ENCODE results near the gene TPSG1.

The TPSG1 gene

DNA sequence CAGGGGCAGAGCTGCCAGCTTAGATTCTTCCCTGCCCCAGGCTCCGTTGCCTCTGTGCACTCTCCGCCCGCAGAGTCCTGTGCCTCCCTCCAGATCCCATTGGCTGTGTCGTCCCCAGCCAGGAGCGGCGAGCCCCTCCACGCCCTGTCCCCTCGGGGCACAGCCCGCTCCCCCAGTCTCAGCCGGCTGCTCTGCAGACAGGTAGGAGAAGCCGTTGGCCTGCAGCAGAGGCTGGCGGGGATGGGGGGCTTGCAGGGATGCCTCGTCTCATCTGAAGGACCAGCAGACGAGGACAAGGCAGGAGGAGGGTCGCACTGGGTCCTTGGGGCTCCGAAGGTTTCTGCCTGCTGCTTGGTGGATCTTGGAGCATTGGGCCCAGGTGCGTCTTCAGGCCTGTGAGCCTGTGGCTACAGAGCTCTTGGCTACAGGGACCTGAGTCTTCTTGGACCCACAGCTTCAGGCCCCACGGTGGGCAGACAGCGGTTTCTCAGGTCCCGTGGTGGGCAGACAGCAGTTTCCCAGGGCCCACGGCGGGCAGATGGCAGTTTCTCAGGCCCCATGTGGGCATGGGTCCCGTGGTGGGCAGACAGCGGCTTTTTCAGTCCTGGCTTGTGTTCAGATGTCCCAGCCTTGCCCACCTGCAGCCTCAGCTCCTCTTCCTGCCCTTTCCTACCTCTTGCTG, 6.0 kb downstream of the TPSG1 start:
- Histone ChIP-seq H3K27me3 (ENCODE audit: low read length) (no peaks in the 10 kb centered on the region), H3K9me3 (ENCODE audit: insufficient read depth, low read length) (no peaks in the 10 kb centered on the region), H3K4me2 (ENCODE audit: low read depth, low read length, poor library complexity, severe bottlenecking) (no peak overlapping the region), H4K20me1 (ENCODE audit: low read depth, low read length) (no peaks in the 10 kb centered on the region), H3K27ac (ENCODE audit: low read depth, low read length) (no peak overlapping the region), H3K4me3 (ENCODE audit: insufficient read depth, low read length, poor library complexity, severe bottlenecking) (no peak overlapping the region), H3F3A (ENCODE audit: insufficient read depth) (no peaks in the 10 kb centered on the region), H3K36me3 (ENCODE audit: low read length) (no peaks in the 10 kb centered on the region), H3K9ac (ENCODE audit: low read length) (no peak overlapping the region), H3K9me2 (replicated peaks; ENCODE audit: insufficient read depth, low read length) (no peaks in the 10 kb centered on the region), H2AFZ (ENCODE audit: low read depth, low read length, severe bottlenecking) (no peak overlapping the region), H3K79me2 (ENCODE audit: insufficient read depth, low read length) (no peaks in the 10 kb centered on the region)
- no peak for TF ChIP-seq EZH2phosphoT487 (conservative IDR thresholded peaks at IDR 0.05; ENCODE audit: low read length)
- TF ChIP-seq, protein P1, sequence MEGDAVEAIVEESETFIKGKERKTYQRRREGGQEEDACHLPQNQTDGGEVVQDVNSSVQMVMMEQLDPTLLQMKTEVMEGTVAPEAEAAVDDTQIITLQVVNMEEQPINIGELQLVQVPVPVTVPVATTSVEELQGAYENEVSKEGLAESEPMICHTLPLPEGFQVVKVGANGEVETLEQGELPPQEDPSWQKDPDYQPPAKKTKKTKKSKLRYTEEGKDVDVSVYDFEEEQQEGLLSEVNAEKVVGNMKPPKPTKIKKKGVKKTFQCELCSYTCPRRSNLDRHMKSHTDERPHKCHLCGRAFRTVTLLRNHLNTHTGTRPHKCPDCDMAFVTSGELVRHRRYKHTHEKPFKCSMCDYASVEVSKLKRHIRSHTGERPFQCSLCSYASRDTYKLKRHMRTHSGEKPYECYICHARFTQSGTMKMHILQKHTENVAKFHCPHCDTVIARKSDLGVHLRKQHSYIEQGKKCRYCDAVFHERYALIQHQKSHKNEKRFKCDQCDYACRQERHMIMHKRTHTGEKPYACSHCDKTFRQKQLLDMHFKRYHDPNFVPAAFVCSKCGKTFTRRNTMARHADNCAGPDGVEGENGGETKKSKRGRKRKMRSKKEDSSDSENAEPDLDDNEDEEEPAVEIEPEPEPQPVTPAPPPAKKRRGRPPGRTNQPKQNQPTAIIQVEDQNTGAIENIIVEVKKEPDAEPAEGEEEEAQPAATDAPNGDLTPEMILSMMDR (IDR thresholded peaks at IDR 0.05; ENCODE audit: insufficient read depth, low read length, poor library complexity, severe bottlenecking), result no peak

DNA sequence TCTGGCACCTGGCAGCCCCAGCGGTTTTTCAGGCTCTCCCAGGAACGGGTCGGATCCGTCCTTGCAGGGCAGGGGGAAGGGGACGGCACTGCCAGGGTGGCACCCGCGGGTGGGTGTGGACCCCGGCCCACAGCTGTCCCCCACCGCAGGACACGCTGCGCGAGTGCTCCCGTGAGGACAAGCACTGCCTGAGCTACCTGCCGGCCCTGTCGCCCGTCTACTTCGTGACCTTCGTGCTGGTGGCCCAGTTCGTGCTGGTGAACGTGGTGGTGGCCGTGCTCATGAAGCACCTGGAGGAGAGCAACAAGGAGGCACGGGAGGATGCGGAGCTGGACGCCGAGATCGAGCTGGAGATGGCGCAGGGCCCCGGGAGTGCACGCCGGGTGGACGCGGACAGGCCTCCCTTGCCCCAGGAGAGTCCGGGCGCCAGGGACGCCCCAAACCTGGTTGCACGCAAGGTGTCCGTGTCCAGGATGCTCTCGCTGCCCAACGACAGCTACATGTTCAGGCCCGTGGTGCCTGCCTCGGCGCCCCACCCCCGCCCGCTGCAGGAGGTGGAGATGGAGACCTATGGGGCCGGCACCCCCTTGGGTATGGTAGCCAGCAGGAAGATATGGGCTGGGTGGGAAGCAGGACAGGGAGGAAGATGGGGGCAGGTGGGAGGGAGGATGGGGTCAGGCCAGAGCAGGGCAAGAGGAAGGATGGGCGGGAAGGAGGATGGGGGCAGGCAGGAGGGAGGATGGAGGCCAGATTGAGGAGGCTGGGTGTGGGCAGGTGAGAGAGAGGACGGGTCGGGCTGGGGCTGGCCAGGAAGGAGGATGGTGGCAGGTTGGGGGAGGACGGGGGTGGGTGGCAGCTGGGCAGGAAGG, 6.8 kb downstream of the TPSG1 start:
- no peak overlapping the region for H3K4me2 ChIP-seq (ENCODE audit: low read depth, low read length, poor library complexity, severe bottlenecking)
- H4K20me1 ChIP-seq (ENCODE audit: low read depth, low read length), result no peaks in the 10 kb centered on the region
- H3K79me2 ChIP-seq (ENCODE audit: insufficient read depth, low read length), result no peaks in the 10 kb centered on the region
- no peaks in the 10 kb centered on the region for H3K36me3 ChIP-seq (ENCODE audit: low read length)
- no peaks in the 10 kb centered on the region for H3K27me3 ChIP-seq (ENCODE audit: low read length)
- TF ChIP-seq, protein P1 (IDR thresholded peaks at IDR 0.05; ENCODE audit: insufficient read depth, low read length, poor library complexity, severe bottlenecking), result no peak
- no peak for TF ChIP-seq EZH2phosphoT487 (conservative IDR thresholded peaks at IDR 0.05; ENCODE audit: low read length)
- H2AFZ ChIP-seq (ENCODE audit: low read depth, low read length, severe bottlenecking), result no peak overlapping the region
- no peak overlapping the region for H3K4me3 ChIP-seq (ENCODE audit: insufficient read depth, low read length, poor library complexity, severe bottlenecking)
- H3K9me2 ChIP-seq (replicated peaks; ENCODE audit: insufficient read depth, low read length), result no peaks in the 10 kb centered on the region
- no peaks in the 10 kb centered on the region for H3K9me3 ChIP-seq (ENCODE audit: insufficient read depth, low read length)
- no peak overlapping the region for H3K9ac ChIP-seq (ENCODE audit: low read length)
- no peaks in the 10 kb centered on the region for H3F3A ChIP-seq (ENCODE audit: insufficient read depth)
- no peak overlapping the region for H3K27ac ChIP-seq (ENCODE audit: low read depth, low read length)

DNA sequence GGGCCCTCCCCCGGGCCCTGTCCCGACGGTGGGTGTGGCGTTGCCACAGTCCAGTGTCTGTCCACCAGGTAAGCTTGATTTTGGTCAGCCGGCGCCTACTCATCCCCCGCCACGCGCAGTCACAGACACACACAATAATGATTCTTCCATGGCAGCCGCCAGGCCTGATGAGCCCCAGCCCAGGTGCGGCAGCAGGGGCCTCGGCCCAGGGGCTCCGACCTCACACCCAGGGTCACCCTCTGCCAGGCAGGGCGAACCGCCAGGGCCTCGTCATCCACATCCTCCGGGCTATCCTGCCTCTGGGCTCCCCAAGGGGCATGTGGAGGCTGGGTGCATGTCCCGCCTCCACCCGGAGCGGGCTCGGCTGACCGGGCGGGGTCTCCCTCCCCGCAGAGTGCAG, 7.5 kb downstream of the TPSG1 start:
- Histone ChIP-seq H4K20me1 (ENCODE audit: low read depth, low read length) (no peaks in the 10 kb centered on the region), H3K4me2 (ENCODE audit: low read depth, low read length, poor library complexity, severe bottlenecking) (no peak overlapping the region), H3K27ac (ENCODE audit: low read depth, low read length) (no peak overlapping the region), H3K27me3 (ENCODE audit: low read length) (no peaks in the 10 kb centered on the region), H3K4me3 (ENCODE audit: insufficient read depth, low read length, poor library complexity, severe bottlenecking) (no peak overlapping the region), H3K79me2 (ENCODE audit: insufficient read depth, low read length) (no peaks in the 10 kb centered on the region), H3K9me2 (replicated peaks; ENCODE audit: insufficient read depth, low read length) (no peaks in the 10 kb centered on the region), H3F3A (ENCODE audit: insufficient read depth) (no peaks in the 10 kb centered on the region), H2AFZ (ENCODE audit: low read depth, low read length, severe bottlenecking) (no peak overlapping the region), H3K9ac (ENCODE audit: low read length) (no peak overlapping the region), H3K36me3 (ENCODE audit: low read length) (no peaks in the 10 kb centered on the region), H3K9me3 (ENCODE audit: insufficient read depth, low read length) (no peaks in the 10 kb centered on the region)
- no peak for TF ChIP-seq EZH2phosphoT487 (conservative IDR thresholded peaks at IDR 0.05; ENCODE audit: low read length)
- TF ChIP-seq, protein P1 (IDR thresholded peaks at IDR 0.05; ENCODE audit: insufficient read depth, low read length, poor library complexity, severe bottlenecking), result no peak

Measured in SU-DHL-6 (cell line).